ENCODE data around the gene MUC6. TPM values are rescaled to one million over a fixed set of nuclear protein-coding genes. Genes with fewer than 3 reads are reported as not detected.

MUC6 gene
- total and polyA plus RNA-seq, 9 of the 15 experiments (the other 6 are each of a cell fraction or from before 2014, with no cell fraction given), result not detected

GRCh38 chr11:1027483-1028290, 8.8 kb downstream of the MUC6 start:
- DNase-seq (ENCODE audit: extremely low read depth in 1 of 4, low spot score in 3 of 4) (no peak), ATAC-seq (no peak), FAIRE-seq (no peak)
- Histone ChIP-seq H3K36me3 (ENCODE audit: control insufficient read depth, insufficient read depth, low read length) (no peaks in the 10 kb centered on the region), H3K9ac (ENCODE audit: insufficient read depth in 1 of 2, low read depth in 2 of 2, low read length in 2 of 2) (no peak overlapping the region), H3K27ac (ENCODE audit: extremely low read depth, low read depth, low read length) (no peak overlapping the region), H2AFZ (ENCODE audit: low read depth, low read length) (no peak overlapping the region), H3K79me2 (ENCODE audit: control insufficient read depth, insufficient read depth, low read length) (no peaks in the 10 kb centered on the region), H3K4me2 (ENCODE audit: insufficient read depth, low read length) (no peak overlapping the region), H3K9me1 (ENCODE audit: control insufficient read depth, insufficient read depth, low read length) (peaks cover 2% of the 10 kb centered on the region), H3K27me3 (ENCODE audit: control insufficient read depth in 2 of 2, insufficient read depth in 2 of 2, low read length in 2 of 2) (peaks cover 0 to 60% of the 10 kb centered on the region in 2 experiments; a peak in 3 of 5 replicates), H3K9me3 (replicated peaks; ENCODE audit: control insufficient read depth, insufficient read depth, low read depth, low read length) (no peaks in the 10 kb centered on the region), H3K4me3 (no peak overlapping the region), H4K20me1 (replicated peaks; ENCODE audit: control insufficient read depth, insufficient read depth, low read length) (no peaks in the 10 kb centered on the region; the same call in 1 of the 2 replicates), H3K4me1 (replicated peaks in 1 of 2; ENCODE audit: control insufficient read depth in 2 of 2, insufficient read depth in 2 of 2, low read length in 2 of 2) (peaks cover 0 to 65% of the 10 kb centered on the region in 2 experiments; a peak in 2 of 5 replicates)
- CTCF ChIA-PET (ENCODE audit: low intra/inter-chr PET ratio), result no interaction called here
- 5% methylated on average over 31 of the region's 36 CpGs for WGBS (ENCODE audit: insufficient coverage, low coverage, missing lambda C conversion rate)
- intact Hi-C loops (cut with micrococcal nuclease), result no loop called here
- no TSS peak for BruUV-seq (replicated peaks)
- POLR2A ChIA-PET, result interaction anchor here (0.7 kb wide), 1 partner anchor 196 kb away, joined by 3 read pairs; no protein-coding TSS in a partner anchor
- in situ Hi-C loops (cut with MboI), result no loop called here
- TF ChIP-seq ZZZ3 (IDR thresholded peaks at IDR 0.05), result no peak
- TF ChIP-seq USF1 (CRISPR knock-in tag; IDR thresholded peaks at IDR 0.05), result no peak
- TF ChIP-seq POLR2B (IDR thresholded peaks at IDR 0.05; ENCODE audit: low read depth, partially characterized antibody), result no peak
- TF ChIP-seq ZBTB11 (CRISPR knock-in tag; IDR thresholded peaks at IDR 0.05), result no peak
- no peak for TF ChIP-seq POU5F1 (IDR thresholded peaks at IDR 0.05; ENCODE audit: borderline replicate concordance, low read depth, low read length, partially characterized antibody)
- TF ChIP-seq ZNF143 (CRISPR knock-in tag; IDR thresholded peaks at IDR 0.05), result no peak
- no peak for TF ChIP-seq HSF4 (CRISPR knock-in tag; IDR thresholded peaks at IDR 0.05; ENCODE audit: borderline replicate concordance)
- TF ChIP-seq NR2F6 (CRISPR knock-in tag; IDR thresholded peaks at IDR 0.05), result no peak
- no peak for TF ChIP-seq CHAMP1 (IDR thresholded peaks at IDR 0.05)
- TF ChIP-seq ATF7 (IDR thresholded peaks at IDR 0.05), result no peak
- no peak for TF ChIP-seq TFAP4 (CRISPR knock-in tag; IDR thresholded peaks at IDR 0.05; ENCODE audit: borderline replicate concordance)

Data from K562 (cell line).